NCI-H510A (cell line): ENCODE data around the gene RNF166.

Experiments used
- DNase-seq: peaks from one replicate; lab custom pipeline; 2025; lab: John Stamatoyannopoulos, UW

Gene RNF166

GRCh38 chr16:88652762-88653063 is 53.5 kb downstream of the RNF166 start:
- DNase-seq, result no peak

DNA sequence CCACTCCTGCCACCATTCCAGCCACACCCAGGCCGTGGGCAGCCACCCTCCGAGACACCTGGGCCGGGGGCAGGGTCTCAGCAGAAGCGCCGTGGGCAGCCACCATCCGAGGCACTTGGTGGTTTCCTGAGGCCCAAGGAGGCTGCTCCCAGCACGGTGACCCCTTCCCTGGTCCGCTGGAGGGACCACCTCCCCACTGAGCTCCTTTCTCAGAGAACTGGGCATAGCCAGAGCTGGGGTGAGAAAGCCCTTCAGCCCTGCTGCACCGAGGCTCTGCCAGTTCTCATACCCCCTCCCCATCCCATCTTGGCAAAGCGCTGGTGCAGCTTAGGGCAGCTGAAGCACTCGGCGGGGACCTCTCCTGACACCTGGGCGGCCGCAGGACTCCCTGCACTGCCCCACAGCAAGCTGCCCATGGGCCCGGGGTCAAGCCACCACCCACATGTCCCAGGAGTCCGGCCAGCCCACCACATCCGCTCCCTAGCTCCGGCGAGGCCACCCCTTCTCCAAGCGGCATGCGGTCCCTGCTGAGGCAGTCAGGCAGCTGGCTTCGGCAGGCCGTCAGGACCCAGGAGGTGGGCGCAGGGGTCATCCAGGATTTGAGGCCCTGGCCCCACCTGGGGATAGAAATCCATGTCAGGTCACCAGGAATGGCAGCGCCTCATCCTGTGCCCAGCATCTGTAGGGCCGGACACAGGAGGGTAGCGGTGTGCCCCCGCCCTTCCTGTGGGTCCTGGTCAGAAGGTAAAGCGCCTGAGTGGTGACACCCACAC is 54.0 kb downstream of the RNF166 start:
- DNase-seq, result no peak

DNA sequence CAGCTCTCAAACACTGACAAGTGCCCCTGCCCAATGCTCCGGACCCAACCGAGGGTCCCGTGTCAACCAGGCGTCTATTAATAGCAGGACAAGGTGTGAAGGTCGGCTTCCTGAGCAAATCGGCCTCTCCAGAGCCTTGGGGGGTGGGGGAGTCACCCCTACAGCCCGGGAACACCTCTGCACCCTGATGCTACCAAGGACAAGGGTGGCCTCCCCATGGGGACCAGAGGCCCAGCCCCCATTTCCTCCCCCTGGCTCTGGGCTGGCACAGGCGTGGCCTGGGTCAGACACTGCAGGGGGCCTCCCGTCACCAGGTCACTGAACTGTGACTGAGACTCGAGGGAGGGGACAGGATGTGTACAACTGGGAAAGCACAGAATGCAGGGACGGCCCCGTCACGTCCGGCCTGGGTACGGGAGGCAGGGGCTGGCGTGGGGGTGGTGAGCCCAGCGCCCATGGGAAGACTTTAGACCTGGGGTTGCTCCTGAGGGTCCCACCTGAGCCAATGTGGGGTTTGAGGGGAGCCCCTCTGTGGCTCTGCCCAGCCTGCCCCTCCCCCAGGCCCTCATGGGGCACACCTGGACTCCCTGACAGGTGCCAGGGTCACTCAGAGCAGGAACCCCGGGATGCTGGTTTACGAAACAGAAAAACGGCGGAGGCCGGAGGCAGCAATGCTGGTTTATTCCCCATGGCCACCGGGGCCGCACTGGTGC is 54.8 kb downstream of the RNF166 start:
- peak; percentile 64 for DNase-seq

DNA sequence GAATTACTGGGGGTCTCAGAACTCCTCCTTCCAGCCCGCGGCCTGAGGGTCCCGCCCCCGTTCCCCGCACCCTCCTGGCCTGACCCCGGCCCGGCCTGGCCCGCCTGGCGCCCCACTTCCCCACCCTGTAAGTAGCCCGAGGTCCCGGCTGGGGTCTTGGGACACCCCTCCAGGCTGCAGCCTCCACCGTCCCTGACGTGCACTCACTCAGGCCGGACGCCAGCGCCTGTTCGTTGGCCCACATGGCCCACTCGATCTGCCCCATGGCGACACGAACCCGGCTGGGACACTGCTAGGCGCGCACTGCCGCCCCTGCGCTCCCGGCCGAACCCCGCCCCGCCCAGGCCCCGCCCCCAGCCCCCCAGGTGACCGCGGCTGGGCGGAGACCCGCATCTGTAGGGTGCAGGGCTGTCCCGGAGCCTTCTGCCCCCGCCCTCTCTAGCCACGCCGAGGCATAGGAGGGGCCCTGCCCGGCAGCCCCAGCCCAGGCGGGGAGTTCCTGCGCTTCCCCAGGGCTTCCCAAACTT is 55.4 kb downstream of the RNF166 start, which contains the start of gene CYBA:
TSS of gene CYBA (minus strand) at position 305 of the 527 bp plus-strand sequence. CDS start at position 265, 40 bp downstream.
- no peak for DNase-seq

DNA sequence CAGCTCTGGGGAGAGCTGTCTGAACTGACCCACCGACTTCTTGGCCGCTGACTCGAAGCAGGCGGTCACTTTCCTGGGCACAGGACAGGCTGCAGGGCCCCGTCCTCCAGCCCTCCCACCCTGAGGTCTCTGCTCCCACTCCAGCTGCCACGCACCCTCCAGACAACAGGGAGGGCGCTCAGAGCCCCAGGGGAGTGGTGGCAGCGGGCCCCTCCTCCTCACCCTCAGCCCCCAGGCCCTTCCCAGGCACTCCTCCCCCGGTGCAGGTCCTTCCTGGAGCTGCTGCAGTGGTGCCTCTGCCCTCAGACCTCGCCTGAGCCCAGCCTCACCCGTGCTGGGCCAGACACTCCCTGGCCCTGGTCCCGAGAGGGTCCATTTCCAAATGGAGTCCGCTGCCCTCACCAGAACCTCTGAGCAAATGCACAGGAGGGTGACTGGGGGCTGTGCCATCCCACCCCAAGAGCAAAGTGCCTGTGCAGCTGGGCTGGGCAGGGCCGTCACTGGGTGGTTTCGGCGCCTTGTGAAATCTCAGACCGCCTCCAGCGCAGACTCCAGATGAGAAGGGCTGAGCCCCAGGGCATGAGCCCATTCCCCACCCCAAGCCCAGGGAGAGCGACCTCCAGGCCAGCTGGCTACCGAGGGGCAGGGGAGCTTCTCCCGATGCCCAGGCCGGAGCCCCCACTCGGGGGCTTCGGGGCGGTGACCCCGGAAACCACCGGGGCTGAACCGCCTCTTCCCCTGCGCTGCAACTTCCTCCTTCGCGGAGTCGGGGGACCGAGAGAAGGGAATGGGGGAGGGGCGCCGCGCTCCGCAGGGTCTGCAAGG is 56.1 kb downstream of the RNF166 start:
- DNase-seq, result no peak

- DNase-seq, result no peak
Observed at GRCh38 chr16:88649195-88649923, 56.8 kb downstream of the RNF166 start.

GRCh38 chr16:88647178-88648070 is 58.8 kb downstream of the RNF166 start:
- DNase-seq, result no peak
